Measurements from ENCODE around the gene DIPK1C. TPM values are rescaled to one million over a fixed set of nuclear protein-coding genes. Genes with fewer than 3 reads are reported as not detected.

The DIPK1C gene
- polyA plus RNA-seq, 1 donor (not counting 4 experiments of a cell fraction or from before 2014, with no cell fraction given), result not detected

DNA sequence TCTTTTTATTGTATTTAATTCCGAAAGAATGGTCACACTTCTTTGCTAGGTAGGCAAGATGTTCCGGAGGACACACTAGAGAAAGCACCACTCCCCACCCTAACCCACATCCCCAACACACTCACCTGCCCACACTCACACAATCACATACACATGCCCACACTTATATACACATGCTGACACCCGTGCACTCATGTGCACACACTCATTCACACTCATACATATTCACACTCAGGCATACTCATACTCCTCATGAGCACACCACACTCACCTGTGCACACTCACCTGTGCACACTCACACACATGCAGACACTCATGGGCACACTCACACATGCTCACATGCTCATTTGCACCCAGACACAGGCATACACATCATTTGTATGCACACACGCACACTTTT lies 21.4 kb downstream of the DIPK1C start:
- no peaks in the 10 kb centered on the region for H4K20me1 ChIP-seq (ENCODE audit: control insufficient read depth, extremely low read depth, insufficient read depth, low read length)
- H3K9me1 ChIP-seq (ENCODE audit: control insufficient read depth, extremely low read depth, insufficient read depth, low read length), result no peaks in the 10 kb centered on the region
- FAIRE-seq (no peak), DNase-seq (ENCODE audit: low read depth, low spot score) (no peak)
- no peak overlapping the region for H3K4me3 ChIP-seq (ENCODE audit: control insufficient read depth in 2 of 3, extremely low read depth in 1 of 3, insufficient read depth in 2 of 3, low read depth in 1 of 3, low read length in 3 of 3)
- no peaks in the 10 kb centered on the region for H3K9me3 ChIP-seq (ENCODE audit: control insufficient read depth, low read depth, low read length)
- H3K36me3 ChIP-seq (ENCODE audit: control insufficient read depth in 2 of 2, extremely low read depth in 1 of 2, insufficient read depth in 2 of 2, low read length in 2 of 2), result no peaks in the 10 kb centered on the region
- H3K79me2 ChIP-seq (ENCODE audit: control insufficient read depth, insufficient read depth, low read length), result no peaks in the 10 kb centered on the region
- H3K9ac ChIP-seq (ENCODE audit: control insufficient read depth, extremely low read depth, insufficient read depth, low read length), result no peak overlapping the region
- H3K27ac ChIP-seq (ENCODE audit: control insufficient read depth, insufficient read depth, low read length), result no peak overlapping the region
- TF ChIP-seq, protein P1, sequence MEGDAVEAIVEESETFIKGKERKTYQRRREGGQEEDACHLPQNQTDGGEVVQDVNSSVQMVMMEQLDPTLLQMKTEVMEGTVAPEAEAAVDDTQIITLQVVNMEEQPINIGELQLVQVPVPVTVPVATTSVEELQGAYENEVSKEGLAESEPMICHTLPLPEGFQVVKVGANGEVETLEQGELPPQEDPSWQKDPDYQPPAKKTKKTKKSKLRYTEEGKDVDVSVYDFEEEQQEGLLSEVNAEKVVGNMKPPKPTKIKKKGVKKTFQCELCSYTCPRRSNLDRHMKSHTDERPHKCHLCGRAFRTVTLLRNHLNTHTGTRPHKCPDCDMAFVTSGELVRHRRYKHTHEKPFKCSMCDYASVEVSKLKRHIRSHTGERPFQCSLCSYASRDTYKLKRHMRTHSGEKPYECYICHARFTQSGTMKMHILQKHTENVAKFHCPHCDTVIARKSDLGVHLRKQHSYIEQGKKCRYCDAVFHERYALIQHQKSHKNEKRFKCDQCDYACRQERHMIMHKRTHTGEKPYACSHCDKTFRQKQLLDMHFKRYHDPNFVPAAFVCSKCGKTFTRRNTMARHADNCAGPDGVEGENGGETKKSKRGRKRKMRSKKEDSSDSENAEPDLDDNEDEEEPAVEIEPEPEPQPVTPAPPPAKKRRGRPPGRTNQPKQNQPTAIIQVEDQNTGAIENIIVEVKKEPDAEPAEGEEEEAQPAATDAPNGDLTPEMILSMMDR (optimal IDR thresholded peaks at IDR 0.05 in 1 of 3, IDR thresholded peaks at IDR 0.05 in 1 of 3, conservative IDR thresholded peaks at IDR 0.05 in 1 of 3; ENCODE audit: extremely low read depth in 1 of 3, insufficient read depth in 2 of 3, low read length in 3 of 3), result no peak
- TF ChIP-seq EZH2 (IDR thresholded peaks at IDR 0.05; ENCODE audit: low read length), result no peak
- no peaks in the 10 kb centered on the region for H3K4me1 ChIP-seq (ENCODE audit: control insufficient read depth, extremely low read depth, insufficient read depth, low read length)
- H3K27me3 ChIP-seq (ENCODE audit: control insufficient read depth, extremely low read depth, insufficient read depth, low read length), result no peaks in the 10 kb centered on the region
- no peak overlapping the region for H3K4me2 ChIP-seq (ENCODE audit: control insufficient read depth, extremely low read depth, insufficient read depth, low read depth, low read length)
- no peak overlapping the region for H2AFZ ChIP-seq (ENCODE audit: control insufficient read depth, low read length)
- dilution Hi-C loops (cut with MboI; ENCODE audit: extremely low pct_ligation_motif_present, low sequenced_read_pairs), result no loop called here

DNA sequence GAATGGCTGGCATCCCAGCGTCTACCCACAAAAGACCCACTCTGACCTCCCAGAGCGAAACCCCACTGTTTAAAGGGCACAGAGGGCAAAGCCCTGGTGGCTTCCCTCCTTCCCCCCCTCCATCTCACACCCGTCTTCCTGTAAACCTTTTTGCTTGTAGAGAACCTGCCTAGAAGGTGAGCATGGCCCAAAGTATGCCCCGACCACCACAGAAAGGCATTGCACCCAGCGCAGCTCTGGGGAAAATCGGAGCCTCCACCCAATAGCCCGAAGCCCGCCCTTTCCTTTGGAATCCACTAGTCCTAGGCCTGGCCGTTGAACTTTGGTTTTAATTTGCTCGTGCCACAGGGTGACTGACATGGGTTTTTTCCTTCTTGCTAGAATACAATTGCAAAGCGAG lies 22.6 kb downstream of the DIPK1C start:
- Histone ChIP-seq H3K27me3 (ENCODE audit: control insufficient read depth, extremely low read depth, insufficient read depth, low read length) (no peaks in the 10 kb centered on the region), H3K4me1 (ENCODE audit: control insufficient read depth, extremely low read depth, insufficient read depth, low read length) (no peaks in the 10 kb centered on the region), H3K4me2 (ENCODE audit: control insufficient read depth, extremely low read depth, insufficient read depth, low read depth, low read length) (no peak overlapping the region), H3K9ac (ENCODE audit: control insufficient read depth, extremely low read depth, insufficient read depth, low read length) (no peak overlapping the region), H3K79me2 (ENCODE audit: control insufficient read depth, insufficient read depth, low read length) (no peaks in the 10 kb centered on the region), H3K4me3 (ENCODE audit: control insufficient read depth in 2 of 3, extremely low read depth in 1 of 3, insufficient read depth in 2 of 3, low read depth in 1 of 3, low read length in 3 of 3) (no peak overlapping the region), H2AFZ (ENCODE audit: control insufficient read depth, low read length) (no peak overlapping the region), H3K27ac (ENCODE audit: control insufficient read depth, insufficient read depth, low read length) (no peak overlapping the region), H3K9me3 (ENCODE audit: control insufficient read depth, low read depth, low read length) (no peaks in the 10 kb centered on the region), H4K20me1 (ENCODE audit: control insufficient read depth, extremely low read depth, insufficient read depth, low read length) (no peaks in the 10 kb centered on the region), H3K36me3 (ENCODE audit: control insufficient read depth in 2 of 2, extremely low read depth in 1 of 2, insufficient read depth in 2 of 2, low read length in 2 of 2) (no peaks in the 10 kb centered on the region), H3K9me1 (ENCODE audit: control insufficient read depth, extremely low read depth, insufficient read depth, low read length) (no peaks in the 10 kb centered on the region)
- DNase-seq (ENCODE audit: low read depth, low spot score), result no peak
- dilution Hi-C loops (cut with MboI; ENCODE audit: extremely low pct_ligation_motif_present, low sequenced_read_pairs), result no loop called here
- no peak for FAIRE-seq
- TF ChIP-seq, protein P1 (optimal IDR thresholded peaks at IDR 0.05 in 1 of 3, IDR thresholded peaks at IDR 0.05 in 1 of 3, conservative IDR thresholded peaks at IDR 0.05 in 1 of 3; ENCODE audit: extremely low read depth in 1 of 3, insufficient read depth in 2 of 3, low read length in 3 of 3), result no peak
- TF ChIP-seq EZH2 (IDR thresholded peaks at IDR 0.05; ENCODE audit: low read length), result no peak

Measured in keratinocyte (primary cell).